GM12875 (cell line): ENCODE results near the gene MYO5A.

Experiments used
- H3K4me3 ChIP-seq: one replicate; pipeline ENCODE4 v1.5.1; 2011; ENCODE audit warnings: low read depth, low read length, control low read depth
- TF ChIP-seq, protein P1 (sequence below): IDR thresholded peaks from 2 replicates; pipeline ENCODE4 v1.5.1; 2011; ENCODE audit warnings: low read depth, mild to moderate bottlenecking, control low read depth, inconsistent platforms, low read length, moderate library complexity, borderline replicate concordance; ENCODE audit not compliant: insufficient read depth

The MYO5A gene

DNA sequence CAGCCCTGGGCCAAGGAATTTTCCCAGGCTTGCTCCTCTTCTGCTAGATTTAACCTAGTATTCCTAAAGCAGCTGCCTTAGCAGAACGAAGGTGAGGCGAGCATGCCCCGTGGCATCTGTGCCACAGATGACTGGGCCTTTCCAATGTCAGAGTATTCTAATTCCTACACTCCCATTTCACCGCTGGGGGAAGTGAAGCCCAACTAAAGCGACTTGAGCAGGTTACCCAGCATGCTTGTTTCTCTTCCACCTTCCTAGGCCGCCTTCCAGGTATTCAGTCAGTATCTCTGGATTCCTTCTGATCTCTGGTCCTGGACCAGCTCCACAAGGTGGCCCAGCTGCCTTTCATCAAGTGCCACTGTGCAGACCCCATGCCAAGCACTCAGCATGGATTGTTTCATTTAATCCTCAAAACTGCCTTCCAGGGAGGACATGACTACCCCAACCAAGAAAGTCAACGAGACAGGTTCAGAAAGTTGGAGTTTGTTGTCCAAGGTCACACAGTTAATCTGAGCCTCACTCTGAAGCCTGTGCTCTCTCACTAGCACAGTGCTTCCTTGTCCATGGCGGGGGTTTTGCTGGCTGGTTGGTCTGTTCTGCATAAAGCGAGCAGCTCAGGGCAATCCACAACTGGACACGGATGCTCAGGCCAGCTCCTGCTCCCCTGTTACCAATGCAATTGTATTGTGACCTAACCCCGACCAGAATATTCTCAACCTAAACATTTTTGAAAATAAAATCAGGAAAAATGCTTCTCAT lies 248.2 kb downstream of the MYO5A start:
- TF ChIP-seq, protein P1, sequence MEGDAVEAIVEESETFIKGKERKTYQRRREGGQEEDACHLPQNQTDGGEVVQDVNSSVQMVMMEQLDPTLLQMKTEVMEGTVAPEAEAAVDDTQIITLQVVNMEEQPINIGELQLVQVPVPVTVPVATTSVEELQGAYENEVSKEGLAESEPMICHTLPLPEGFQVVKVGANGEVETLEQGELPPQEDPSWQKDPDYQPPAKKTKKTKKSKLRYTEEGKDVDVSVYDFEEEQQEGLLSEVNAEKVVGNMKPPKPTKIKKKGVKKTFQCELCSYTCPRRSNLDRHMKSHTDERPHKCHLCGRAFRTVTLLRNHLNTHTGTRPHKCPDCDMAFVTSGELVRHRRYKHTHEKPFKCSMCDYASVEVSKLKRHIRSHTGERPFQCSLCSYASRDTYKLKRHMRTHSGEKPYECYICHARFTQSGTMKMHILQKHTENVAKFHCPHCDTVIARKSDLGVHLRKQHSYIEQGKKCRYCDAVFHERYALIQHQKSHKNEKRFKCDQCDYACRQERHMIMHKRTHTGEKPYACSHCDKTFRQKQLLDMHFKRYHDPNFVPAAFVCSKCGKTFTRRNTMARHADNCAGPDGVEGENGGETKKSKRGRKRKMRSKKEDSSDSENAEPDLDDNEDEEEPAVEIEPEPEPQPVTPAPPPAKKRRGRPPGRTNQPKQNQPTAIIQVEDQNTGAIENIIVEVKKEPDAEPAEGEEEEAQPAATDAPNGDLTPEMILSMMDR = no peak

DNA sequence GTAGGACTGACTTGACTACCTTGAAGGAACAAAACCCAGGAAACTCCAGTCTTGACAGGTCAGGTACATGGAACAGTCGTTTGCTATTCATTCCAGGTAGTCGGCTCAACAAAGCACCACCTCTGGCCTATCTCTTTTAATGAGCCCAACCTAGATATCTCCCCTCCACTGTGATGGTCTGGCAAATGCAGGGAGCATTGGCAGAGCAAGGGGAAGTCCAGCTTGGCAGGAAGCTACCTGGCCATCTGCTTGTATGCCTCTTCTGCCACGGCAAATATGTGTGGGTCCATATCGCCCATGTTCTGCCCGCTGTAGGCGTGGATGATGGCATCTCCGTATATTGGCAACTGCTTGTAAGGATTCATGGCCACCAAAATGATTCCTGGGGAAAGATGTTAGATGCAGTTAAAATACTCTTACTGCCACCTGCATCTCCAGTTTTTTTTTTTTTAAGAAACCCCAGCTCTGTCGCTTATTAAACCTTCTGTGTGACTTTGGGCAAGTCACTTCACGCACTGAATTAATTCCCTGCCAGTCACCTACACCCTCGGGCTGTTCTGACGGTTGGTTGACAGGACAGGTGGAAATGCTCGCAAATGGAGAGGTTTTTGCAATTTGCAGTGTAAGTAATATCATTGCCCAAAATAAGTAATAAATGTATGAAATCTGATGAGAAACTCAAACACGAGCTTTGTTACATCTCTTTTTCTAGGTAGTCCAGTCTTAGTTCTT lies 249.9 kb downstream of the MYO5A start:
- TF ChIP-seq, protein P1 = no peak
- no peak overlapping the region for H3K4me3 ChIP-seq

More for the DNA sequence above, 248.2 kb downstream of the MYO5A start:
- no peak overlapping the region for H3K4me3 ChIP-seq

DNA sequence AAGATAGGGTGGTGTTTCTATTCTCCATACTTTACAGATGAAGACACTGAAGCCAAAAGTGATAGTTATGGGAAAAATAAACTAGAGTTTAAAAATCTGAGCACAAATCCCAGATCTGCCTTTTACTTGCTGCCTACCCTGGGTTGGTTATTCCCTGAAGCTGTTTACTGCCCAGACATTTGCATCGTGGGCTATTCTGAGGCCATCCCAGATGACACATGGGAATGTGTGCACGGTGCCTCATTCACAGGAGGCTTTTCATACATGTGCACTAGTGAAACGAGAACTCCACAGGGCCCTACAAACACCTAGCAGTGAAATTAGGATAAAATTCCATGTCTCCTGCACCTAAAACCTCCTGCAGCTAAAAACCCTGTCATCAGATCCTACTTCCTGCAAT lies 250.5 kb downstream of the MYO5A start:
- no peak overlapping the region for H3K4me3 ChIP-seq
- TF ChIP-seq, protein P1 = no peak

DNA sequence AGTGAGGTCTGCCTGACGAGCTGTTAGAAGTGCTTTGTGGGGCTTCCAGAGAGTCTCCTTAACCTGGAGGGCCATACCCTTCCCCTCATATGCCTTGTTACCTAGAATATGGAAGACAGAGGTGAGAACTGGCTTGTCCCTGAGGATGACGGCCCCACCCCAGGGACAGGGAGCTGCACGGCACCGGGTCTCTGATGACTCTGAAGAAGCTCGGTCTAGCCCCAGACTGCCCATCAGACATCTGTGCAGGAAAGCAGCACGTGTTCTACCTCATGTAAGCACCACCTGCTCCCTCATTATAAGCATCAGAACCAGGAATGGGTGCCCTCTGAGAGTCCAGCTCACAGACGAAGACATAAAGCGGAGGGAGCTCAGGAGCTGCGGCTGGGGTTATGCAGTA lies 251.1 kb downstream of the MYO5A start:
- TF ChIP-seq, protein P1 = no peak
- no peak overlapping the region for H3K4me3 ChIP-seq

DNA sequence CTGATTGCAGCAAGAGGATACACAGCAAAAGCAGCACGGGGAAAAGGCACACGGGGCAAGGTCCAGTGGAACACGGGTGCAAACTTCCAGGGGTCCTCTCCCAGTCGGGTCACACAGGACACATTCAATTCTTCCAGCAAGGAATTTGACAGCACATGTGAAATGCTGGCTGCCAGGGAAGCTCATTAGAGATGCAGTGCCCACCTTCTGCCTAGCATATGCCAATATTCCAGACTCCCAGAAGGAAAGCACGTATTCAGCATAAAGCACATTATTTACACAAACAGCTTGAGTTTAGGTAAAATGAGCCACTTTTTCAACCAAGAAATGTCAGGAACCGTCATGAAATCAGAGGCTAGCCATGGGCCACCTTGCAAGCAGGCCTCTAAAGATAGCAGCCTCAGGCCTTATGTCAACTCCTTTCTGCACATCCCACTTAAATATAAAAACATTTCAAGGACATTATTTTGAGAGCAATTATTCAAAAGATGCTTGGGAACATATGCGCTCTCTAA lies 252.4 kb downstream of the MYO5A start:
- TF ChIP-seq, protein P1 = no peak
- H3K4me3 ChIP-seq = no peak overlapping the region

DNA sequence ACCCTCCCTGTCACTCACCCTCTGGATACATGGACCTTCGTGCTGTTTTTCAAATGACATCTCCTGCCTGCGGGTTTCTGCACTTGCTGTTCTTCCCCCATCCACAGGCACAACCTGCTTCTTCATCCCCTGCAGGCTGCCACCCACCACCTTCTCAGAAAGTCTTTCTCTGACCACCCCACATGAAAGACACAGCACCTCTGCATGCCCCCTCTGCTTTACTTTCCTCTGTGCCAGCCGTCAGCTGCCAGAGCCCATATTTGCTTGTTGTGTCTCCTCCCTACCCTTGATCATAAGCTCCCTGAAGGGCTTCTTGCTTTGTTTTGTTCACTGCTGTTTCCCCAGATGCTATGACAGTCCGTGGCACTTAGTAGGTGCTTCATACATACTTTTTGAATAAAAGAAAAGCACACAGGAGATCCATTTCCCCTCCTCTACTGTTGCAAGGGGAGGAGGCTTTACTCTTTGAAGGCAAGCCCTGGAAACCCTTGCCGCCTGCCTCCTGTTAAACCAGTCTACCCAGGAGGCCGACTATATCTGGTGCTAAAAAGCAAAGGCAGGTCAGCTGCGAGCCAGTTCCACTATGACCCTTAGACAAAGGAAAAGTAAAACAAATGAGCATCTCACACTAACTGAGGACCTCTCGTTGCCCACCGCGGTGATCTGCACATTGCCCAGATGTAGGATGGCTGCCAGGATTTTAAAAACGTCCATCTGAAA lies 265.0 kb downstream of the MYO5A start:
- H3K4me3 ChIP-seq = no peak overlapping the region
- TF ChIP-seq, protein P1 = no peak
